Muscle layer of duodenum (tissue), 2 donors: ENCODE data around the gene AS3MT.

Source experiments
- H3K27ac ChIP-seq: one replicate; pipeline ENCODE4 v1.7.0; 2013; ENCODE audit warnings: mild to moderate bottlenecking, low read length
- H3K27me3 ChIP-seq: one replicate; pipeline ENCODE4 v1.7.0; 2013; ENCODE audit warnings: low read depth, mild to moderate bottlenecking, control low read depth, low read length
- H3K36me3 ChIP-seq, 2 donors: one replicate each; pipeline ENCODE4 v1.7.0; 2013; ENCODE audit warnings: low read length in 2 of 2, control low read depth in 1 of 2, mild to moderate bottlenecking in 1 of 2; ENCODE audit not compliant: insufficient read depth in 2 of 2, control insufficient read depth in 1 of 2
- H3K4me1 ChIP-seq, 2 donors: one replicate each; pipeline ENCODE4 v1.7.0; 2013; ENCODE audit warnings: low read length in 2 of 2, mild to moderate bottlenecking in 2 of 2, control low read depth in 1 of 2, moderate library complexity in 1 of 2; ENCODE audit not compliant: insufficient read depth in 2 of 2, control insufficient read depth in 1 of 2
- H3K4me3 ChIP-seq, 2 donors: one replicate each; pipeline ENCODE4 v1.7.0; 2013; ENCODE audit warnings: low read length in 2 of 2, low read depth in 1 of 2, mild to moderate bottlenecking in 1 of 2
- H3K9me3 ChIP-seq, 2 donors: one replicate each; pipeline ENCODE4 v1.7.0; 2013; ENCODE audit warnings: low read length in 2 of 2, control low read depth in 1 of 2, mild to moderate bottlenecking in 1 of 2; ENCODE audit not compliant: control insufficient read depth in 1 of 2
- donor health status: healthy.

AS3MT gene

DNA sequence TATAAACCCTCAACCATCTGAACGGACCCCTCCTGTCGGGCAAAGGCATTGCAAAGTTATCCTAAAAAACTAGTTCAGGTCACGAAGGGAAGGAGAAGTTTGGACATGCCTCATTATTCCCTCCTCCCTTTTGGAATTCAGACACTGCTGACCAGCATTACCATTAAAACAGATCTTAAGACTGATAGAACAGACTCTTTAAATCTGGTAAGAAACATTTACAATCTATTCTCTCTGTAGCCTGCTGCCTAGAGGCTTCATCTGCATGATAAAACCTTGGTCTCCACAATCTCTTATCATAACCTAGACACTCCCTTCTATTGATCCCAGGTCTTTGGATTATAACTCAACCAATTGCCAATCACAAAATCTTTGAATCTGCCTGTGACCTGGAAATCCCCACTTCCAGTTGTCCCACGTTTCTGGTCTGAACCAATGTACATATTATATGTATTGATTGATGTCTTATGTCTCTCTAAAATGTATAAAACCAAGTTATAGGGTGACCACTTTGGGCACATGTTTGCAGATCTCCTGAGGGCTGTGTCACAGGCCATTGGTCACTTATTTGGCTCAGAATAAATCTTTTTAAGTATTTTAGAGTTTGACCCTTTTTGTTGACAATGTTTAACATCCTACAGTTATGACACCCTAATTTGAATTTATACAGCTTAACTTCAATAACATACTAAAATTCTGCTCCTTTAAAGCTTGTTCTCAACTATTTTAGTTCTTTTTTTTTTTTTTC, 25.4 kb downstream of the AS3MT start:
- Histone ChIP-seq H3K36me3 (peaks cover 0 to 5% of the 10 kb centered on the region in 2 donors), H3K4me1 (no peaks in the 10 kb centered on the region), H3K4me3 (no peak overlapping the region), H3K27ac (no peak overlapping the region), H3K27me3 (no peaks in the 10 kb centered on the region), H3K9me3 (no peaks in the 10 kb centered on the region)

DNA sequence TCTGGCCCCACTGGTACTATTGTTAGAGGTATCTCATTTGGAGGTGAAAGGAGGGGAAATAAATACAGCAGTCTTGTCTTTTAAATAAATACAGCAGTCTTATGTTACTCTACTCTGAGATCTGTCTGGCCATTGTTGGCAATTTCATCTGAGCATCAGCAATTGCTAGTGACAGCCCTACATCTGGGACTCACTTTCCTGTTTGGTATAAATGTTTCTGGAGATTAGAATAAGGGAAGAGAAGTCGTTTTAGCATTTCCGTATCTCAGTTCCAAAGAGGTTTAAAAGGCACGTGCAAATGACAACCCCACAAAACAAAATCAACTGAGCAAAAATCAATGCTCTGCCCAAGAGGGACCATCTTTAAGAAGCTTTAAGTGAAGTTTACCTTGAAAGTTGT, 30.7 kb downstream of the AS3MT start:
- H3K9me3 ChIP-seq = no peaks in the 10 kb centered on the region

DNA sequence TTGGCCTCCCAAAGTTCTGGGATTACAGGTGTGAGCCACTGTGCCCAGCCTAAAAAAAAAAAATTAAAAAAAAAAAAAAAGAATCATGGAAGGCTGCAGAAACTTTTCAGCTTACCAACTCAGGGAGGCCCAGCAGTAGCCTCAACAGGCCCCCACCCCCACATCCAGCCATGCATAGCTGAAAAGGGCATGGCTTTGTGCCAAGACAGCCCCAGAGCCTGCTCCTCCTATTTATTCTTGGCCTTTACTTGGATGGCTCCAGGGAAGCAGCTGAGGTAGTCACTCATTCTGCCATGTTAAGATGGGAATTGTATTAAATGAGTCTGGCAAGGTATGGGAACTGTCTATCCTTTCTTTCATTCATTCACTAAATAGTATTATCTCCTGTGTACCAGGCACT, 35.1 kb downstream of the AS3MT start:
- no peak overlapping the region for H3K27ac ChIP-seq
- H3K27me3 ChIP-seq = no peaks in the 10 kb centered on the region
- H3K4me1 ChIP-seq = no peaks in the 10 kb centered on the region
- H3K36me3 ChIP-seq = no peaks in the 10 kb centered on the region
- H3K4me3 ChIP-seq = no peak overlapping the region
- no peaks in the 10 kb centered on the region for H3K9me3 ChIP-seq

More for the DNA sequence above, 30.7 kb downstream of the AS3MT start:
- Histone ChIP-seq H3K27me3 (no peaks in the 10 kb centered on the region), H3K4me3 (no peak overlapping the region), H3K4me1 (no peaks in the 10 kb centered on the region), H3K27ac (no peak overlapping the region), H3K36me3 (no peaks in the 10 kb centered on the region)

DNA sequence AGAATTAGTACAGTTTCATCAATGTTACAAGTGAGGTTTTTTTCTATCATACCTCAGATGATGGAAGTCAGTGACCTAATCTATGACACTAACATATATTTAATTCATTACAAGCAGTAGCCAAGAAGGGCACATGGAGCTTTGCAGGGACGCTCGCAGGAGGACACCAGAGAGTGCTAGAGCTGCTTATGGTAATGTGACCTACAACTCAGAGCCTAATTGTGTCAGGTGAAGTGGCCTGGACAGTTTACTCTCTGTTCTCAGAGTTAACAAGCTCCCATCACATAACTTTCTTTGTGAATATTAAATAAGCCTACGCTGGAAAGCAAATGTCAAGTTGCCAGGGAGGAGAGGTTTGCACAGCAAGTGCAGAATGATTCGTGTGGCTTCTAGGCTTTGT, 37.2 kb downstream of the AS3MT start:
- H3K27ac ChIP-seq = no peak overlapping the region
- H3K36me3 ChIP-seq = no peaks in the 10 kb centered on the region
- H3K9me3 ChIP-seq = no peaks in the 10 kb centered on the region
- no peaks in the 10 kb centered on the region for H3K4me1 ChIP-seq
- H3K4me3 ChIP-seq = no peak overlapping the region
- H3K27me3 ChIP-seq = no peaks in the 10 kb centered on the region

DNA sequence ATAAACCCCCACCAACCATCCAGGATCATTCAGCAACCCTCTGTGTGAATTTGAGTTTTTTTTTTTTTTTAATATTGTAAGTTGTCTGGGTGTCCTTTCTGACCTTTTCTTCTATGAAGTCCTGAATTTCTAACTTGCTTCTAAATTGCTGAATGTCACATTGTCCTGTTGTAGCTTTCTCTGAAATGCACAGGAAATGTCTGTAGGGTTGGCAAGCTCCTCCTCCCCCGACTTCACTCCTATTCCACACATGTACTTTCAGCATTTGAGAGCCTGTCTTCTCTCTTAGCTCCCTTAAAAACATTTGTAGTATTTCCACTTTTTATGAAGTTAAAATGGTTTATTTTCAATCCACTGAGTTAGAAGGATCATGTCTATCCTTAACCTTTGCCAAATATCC, 45.5 kb downstream of the AS3MT start:
- H3K27me3 ChIP-seq = no peaks in the 10 kb centered on the region
- H3K36me3 ChIP-seq = no peaks in the 10 kb centered on the region
- H3K4me1 ChIP-seq = peaks cover 4 to 17% of the 10 kb centered on the region in 2 donors
- no peak overlapping the region for H3K4me3 ChIP-seq
- H3K9me3 ChIP-seq = no peaks in the 10 kb centered on the region
- H3K27ac ChIP-seq = no peak overlapping the region

DNA sequence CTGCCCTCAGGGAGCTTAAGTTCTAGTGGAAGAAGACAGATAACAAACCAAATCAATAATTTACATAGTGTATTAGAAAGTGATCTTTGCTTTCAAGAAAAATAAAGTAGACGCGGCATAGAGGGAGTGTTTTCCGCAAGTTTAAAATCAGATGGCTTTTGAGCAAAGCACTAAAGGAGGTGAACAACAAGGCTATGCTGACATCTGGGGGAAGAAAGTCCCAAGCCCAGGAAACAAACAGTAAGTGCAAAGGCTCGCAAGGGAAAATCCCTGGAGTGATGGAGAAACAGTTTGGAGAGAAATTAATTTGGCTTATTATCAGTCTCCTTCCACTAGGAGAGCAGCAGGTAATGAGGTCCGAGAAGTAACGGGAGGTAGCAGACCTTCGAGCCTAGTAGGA, 46.9 kb downstream of the AS3MT start:
- H3K4me1 ChIP-seq = peaks cover 4 to 31% of the 10 kb centered on the region in 2 donors
- H3K36me3 ChIP-seq = no peaks in the 10 kb centered on the region
- H3K27me3 ChIP-seq = no peaks in the 10 kb centered on the region
- no peak overlapping the region for H3K4me3 ChIP-seq
- no peaks in the 10 kb centered on the region for H3K9me3 ChIP-seq
- no peak overlapping the region for H3K27ac ChIP-seq

DNA sequence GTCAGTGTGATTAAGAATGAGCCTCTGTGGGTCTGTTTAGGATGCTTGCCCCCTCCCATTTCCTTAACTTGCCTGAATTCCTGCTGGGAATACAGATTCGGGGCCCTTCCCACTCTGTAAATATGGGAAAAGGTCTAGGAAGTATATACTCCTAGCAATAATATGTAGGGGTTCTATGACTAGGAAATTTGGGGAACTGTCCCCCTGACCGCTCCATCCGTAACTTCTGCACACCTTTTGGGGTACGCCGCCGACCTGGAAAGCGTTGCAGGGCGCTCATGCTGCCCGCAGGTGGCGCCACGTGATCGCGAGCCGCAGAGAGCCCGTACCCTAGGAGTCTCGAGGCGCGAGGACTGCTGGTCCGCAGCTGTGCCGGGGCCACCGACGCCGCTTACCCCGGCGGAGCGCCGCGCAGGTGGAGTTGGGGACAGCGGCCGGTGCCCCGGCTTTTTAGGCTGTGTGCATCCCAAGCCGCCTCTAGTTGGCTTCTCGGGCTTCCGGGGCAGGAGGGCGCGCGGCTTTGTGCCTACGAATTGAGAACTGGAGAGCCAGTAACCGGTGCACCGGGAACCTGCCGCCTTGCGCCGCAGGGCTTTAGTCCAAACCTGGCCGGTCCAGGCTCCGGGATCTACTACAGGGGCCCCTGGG, 48.2 kb downstream of the AS3MT start:
- no peak overlapping the region for H3K27ac ChIP-seq
- H3K4me3 ChIP-seq = peak overlapping the region; percentile 71 to 99
- no peaks in the 10 kb centered on the region for H3K27me3 ChIP-seq
- no peaks in the 10 kb centered on the region for H3K36me3 ChIP-seq
- H3K9me3 ChIP-seq = no peaks in the 10 kb centered on the region
- peaks cover 4 to 33% of the 10 kb centered on the region in 2 donors for H3K4me1 ChIP-seq

DNA sequence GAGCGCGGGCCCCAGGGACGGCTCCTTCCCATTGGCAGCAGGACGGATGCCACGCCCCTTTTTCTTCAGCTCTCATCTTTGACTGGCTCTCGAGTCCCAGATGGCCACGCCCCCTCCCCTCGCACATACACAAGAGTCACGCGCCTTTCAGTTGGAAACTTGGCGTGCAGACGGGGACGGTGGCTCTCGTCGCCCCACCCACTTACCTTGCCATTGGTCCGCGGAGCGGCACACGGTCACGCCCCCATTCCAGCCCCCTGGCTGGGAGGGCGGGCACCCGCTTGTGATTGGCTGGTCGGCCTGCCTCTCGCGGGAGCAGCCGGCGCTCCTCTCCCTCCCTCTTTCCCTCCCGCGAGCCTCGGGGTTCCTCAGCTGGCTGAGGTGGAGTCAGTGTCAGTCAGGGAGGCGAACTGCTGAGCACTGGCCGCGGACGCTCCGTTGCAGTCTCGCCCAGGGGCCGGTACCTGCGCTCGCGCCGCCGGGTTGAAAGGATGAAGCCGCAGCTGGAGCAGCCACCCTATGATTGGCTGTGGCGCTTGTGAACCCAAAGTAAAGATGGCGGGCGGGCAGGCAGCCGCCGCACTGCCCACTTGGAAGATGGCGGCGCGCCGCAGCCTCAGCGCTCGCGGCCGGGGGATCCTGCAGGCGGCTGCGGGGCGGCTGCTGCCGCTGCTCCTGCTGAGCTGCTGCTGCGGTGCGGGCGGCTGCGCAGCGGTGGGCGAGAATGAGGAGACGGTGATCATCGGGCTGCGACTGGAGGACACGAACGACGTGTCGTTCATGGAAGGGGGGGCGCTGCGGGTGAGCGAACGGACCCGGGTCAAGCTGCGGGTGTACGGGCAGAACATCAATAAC, 48.9 kb downstream of the AS3MT start, which contains the start of gene CNNM2:
Gene CNNM2 (plus strand): TSS at position 333 of the 855 bp plus-strand sequence. CDS start 187 bp downstream, at position 520.
- no peaks in the 10 kb centered on the region for H3K27me3 ChIP-seq
- H3K4me3 ChIP-seq = peak within 1 kb of the TSS; percentile 71 to 99
- H3K27ac ChIP-seq = no peak within 1 kb of the TSS
- peaks cover 4 to 33% of the 10 kb centered on the region in 2 donors for H3K4me1 ChIP-seq
- H3K9me3 ChIP-seq = no peaks in the 10 kb centered on the region
- no peaks in the 10 kb centered on the region for H3K36me3 ChIP-seq

DNA sequence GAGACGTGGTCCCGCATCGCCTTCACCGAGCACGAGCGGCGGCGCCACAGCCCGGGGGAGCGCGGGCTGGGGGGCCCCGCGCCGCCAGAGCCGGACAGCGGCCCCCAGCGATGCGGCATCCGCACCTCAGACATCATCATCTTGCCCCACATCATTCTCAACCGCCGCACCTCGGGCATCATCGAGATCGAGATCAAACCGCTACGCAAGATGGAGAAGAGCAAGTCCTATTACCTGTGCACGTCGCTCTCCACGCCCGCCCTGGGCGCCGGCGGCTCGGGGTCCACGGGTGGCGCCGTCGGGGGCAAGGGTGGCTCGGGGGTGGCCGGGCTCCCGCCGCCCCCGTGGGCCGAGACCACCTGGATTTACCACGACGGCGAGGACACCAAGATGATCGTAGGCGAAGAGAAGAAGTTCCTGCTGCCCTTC, 49.6 kb downstream of the AS3MT start:
- Histone ChIP-seq H3K27me3 (no peaks in the 10 kb centered on the region), H3K9me3 (no peaks in the 10 kb centered on the region), H3K4me1 (peaks cover 4 to 33% of the 10 kb centered on the region in 2 donors), H3K36me3 (no peaks in the 10 kb centered on the region), H3K27ac (no peak overlapping the region), H3K4me3 (peak overlapping the region; percentile 71 to 99)

DNA sequence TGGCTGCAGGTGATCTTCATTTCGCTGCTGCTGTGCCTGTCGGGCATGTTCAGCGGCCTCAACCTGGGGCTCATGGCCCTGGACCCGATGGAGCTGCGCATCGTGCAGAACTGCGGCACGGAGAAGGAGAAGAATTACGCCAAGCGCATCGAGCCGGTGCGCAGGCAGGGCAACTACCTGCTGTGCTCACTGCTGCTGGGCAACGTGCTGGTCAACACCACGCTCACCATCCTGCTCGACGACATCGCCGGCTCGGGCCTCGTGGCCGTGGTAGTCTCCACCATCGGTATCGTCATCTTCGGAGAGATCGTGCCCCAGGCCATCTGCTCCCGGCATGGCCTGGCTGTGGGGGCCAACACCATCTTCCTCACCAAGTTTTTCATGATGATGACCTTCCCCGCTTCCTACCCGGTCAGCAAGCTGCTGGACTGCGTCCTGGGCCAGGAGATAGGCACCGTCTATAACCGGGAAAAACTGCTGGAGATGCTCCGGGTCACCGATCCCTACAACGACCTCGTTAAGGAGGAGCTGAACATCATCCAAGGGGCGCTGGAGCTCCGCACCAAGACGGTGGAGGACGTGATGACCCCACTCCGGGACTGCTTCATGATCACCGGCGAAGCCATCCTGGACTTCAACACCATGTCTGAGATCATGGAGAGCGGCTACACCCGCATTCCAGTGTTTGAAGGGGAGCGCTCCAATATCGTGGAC, 50.1 kb downstream of the AS3MT start:
- Histone ChIP-seq H3K27ac (no peak overlapping the region), H3K9me3 (no peaks in the 10 kb centered on the region), H3K4me3 (peak overlapping the region; percentile 71 to 99), H3K4me1 (peaks cover 4 to 33% of the 10 kb centered on the region in 2 donors), H3K36me3 (no peaks in the 10 kb centered on the region), H3K27me3 (no peaks in the 10 kb centered on the region)
